IPS DF 6.9 (cell line): ENCODE results near the gene H3-3A.
A peak's percentile ranks its signal among the peaks of the same experiment; 100 is the strongest.

Source experiments
- DNase-seq: peaks from one replicate; pipeline ENCODE4 v3.0.0-alpha.2; 2013; ENCODE audit warnings: low read depth, low spot score
- H3K27ac ChIP-seq: one replicate; pipeline ENCODE4 v1.5.1; 2013; ENCODE audit warnings: low read length, control low read depth
- H3K27me3 ChIP-seq: 2 replicates; pipeline ENCODE4 v1.6.1; 2013; ENCODE audit warnings: mild to moderate bottlenecking, low read length; ENCODE audit not compliant: control insufficient read depth, insufficient read depth
- H3K36me3 ChIP-seq: 2 replicates; pipeline ENCODE4 v1.6.1; 2013; ENCODE audit warnings: low read length; ENCODE audit not compliant: control insufficient read depth, insufficient read depth
- H3K4me1 ChIP-seq: 2 replicates; pipeline ENCODE4 v1.6.1; 2013; ENCODE audit warnings: low read length; ENCODE audit not compliant: control insufficient read depth, insufficient read depth
- H3K4me3 ChIP-seq: 2 replicates; pipeline ENCODE4 v1.5.1; 2013; ENCODE audit warnings: mild to moderate bottlenecking, low read length
- H3K9me3 ChIP-seq: 2 replicates; pipeline ENCODE4 v1.6.1; 2013; ENCODE audit warnings: low read length, inconsistent platforms; ENCODE audit not compliant: control insufficient read depth, insufficient read depth
- WGBS: extraction: QIAGEN DNeasy Blood & Tissue Kit; methylation state at CpG from one replicate; pipeline ENCODE4 v1.1.7; 2013; ENCODE audit warnings: mixed read lengths, missing lambda C conversion rate; ENCODE audit not compliant: insufficient read length, insufficient coverage; 5-methylcytosine and 5-hydroxymethylcytosine counted together

Gene H3-3A

GRCh38 chr1:226098870-226099835 is 36.6 kb downstream of the H3-3A start:
- no peak overlapping the region for H3K27ac ChIP-seq
- no CpG with 5 or more reads among the region's 3 CpGs for WGBS
- H3K27me3 ChIP-seq: no peaks in the 10 kb centered on the region

GRCh38 chr1:226100436-226101391 is 38.2 kb downstream of the H3-3A start:
- Histone ChIP-seq H3K27ac (no peak overlapping the region), H3K4me3 (peak overlapping the region; percentile 23; the same call in 1 of the 2 replicates), H3K4me1 (peaks cover 2% of the 10 kb centered on the region; the same call in 1 of the 2 replicates), H3K36me3 (no peaks in the 10 kb centered on the region), H3K27me3 (no peaks in the 10 kb centered on the region), H3K9me3 (no peaks in the 10 kb centered on the region)
- DNase-seq: no peak
- WGBS: no CpG with 5 or more reads among the region's 32 CpGs

More at GRCh38 chr1:226098870-226099835, 36.6 kb downstream of the H3-3A start:
- no peaks in the 10 kb centered on the region for H3K9me3 ChIP-seq
- H3K4me3 ChIP-seq: no peak overlapping the region
- H3K36me3 ChIP-seq: no peaks in the 10 kb centered on the region
- DNase-seq: no peak
- H3K4me1 ChIP-seq: no peaks in the 10 kb centered on the region

GRCh38 chr1:226104671-226105121 is 42.2 kb downstream of the H3-3A start:
- Histone ChIP-seq H3K27me3 (no peaks in the 10 kb centered on the region), H3K4me1 (peaks cover 7% of the 10 kb centered on the region; the same call in 1 of the 2 replicates), H3K36me3 (no peaks in the 10 kb centered on the region), H3K9me3 (no peaks in the 10 kb centered on the region), H3K27ac (no peak overlapping the region), H3K4me3 (no peak overlapping the region)
- no CpG with 5 or more reads among the region's 8 CpGs for WGBS
- DNase-seq: no peak

GRCh38 chr1:226107471-226108460 is 45.2 kb downstream of the H3-3A start:
- no peak for DNase-seq
- Histone ChIP-seq H3K4me3 (no peak overlapping the region), H3K27me3 (no peaks in the 10 kb centered on the region), H3K4me1 (peaks cover 10% of the 10 kb centered on the region), H3K9me3 (no peaks in the 10 kb centered on the region), H3K36me3 (no peaks in the 10 kb centered on the region), H3K27ac (no peak overlapping the region)
- no CpG with 5 or more reads among the region's 3 CpGs for WGBS

GRCh38 chr1:226108935-226109828 is 46.7 kb downstream of the H3-3A start:
- no peaks in the 10 kb centered on the region for H3K27me3 ChIP-seq
- WGBS: no CpG with 5 or more reads among the region's 23 CpGs
- H3K36me3 ChIP-seq: no peaks in the 10 kb centered on the region
- peaks cover 10% of the 10 kb centered on the region for H3K4me1 ChIP-seq
- H3K27ac ChIP-seq: no peak overlapping the region
- H3K4me3 ChIP-seq: peak overlapping the region; percentile 40; the same call in 1 of the 2 replicates
- H3K9me3 ChIP-seq: no peaks in the 10 kb centered on the region
- DNase-seq: no peak

- H3K27me3 ChIP-seq: no peaks in the 10 kb centered on the region
- WGBS: no CpG with 5 or more reads among the region's 57 CpGs
- peaks cover 8% of the 10 kb centered on the region for H3K4me1 ChIP-seq
- no peaks in the 10 kb centered on the region for H3K9me3 ChIP-seq
- peak overlapping the region; percentile 40; the same call in 1 of the 2 replicates for H3K4me3 ChIP-seq
- no peaks in the 10 kb centered on the region for H3K36me3 ChIP-seq
- H3K27ac ChIP-seq: no peak overlapping the region
- no peak for DNase-seq
Measured at GRCh38 chr1:226109829-226110248, 47.3 kb downstream of the H3-3A start.

- Histone ChIP-seq H3K36me3 (no peaks in the 10 kb centered on the region), H3K27ac (no peak overlapping the region), H3K4me1 (peaks cover 8% of the 10 kb centered on the region), H3K9me3 (no peaks in the 10 kb centered on the region), H3K27me3 (no peaks in the 10 kb centered on the region), H3K4me3 (peak overlapping the region; percentile 40; the same call in 1 of the 2 replicates)
- DNase-seq: no peak
- WGBS: no CpG with 5 or more reads among the region's 73 CpGs
Measured at GRCh38 chr1:226110249-226111097, 48.0 kb downstream of the H3-3A start.

GRCh38 chr1:226111098-226111882 is 48.8 kb downstream of the H3-3A start:
- no CpG with 5 or more reads among the region's 11 CpGs for WGBS
- no peaks in the 10 kb centered on the region for H3K36me3 ChIP-seq

More at GRCh38 chr1:226111098-226111882, 48.8 kb downstream of the H3-3A start:
- Histone ChIP-seq H3K4me1 (peaks cover 8% of the 10 kb centered on the region), H3K9me3 (no peaks in the 10 kb centered on the region), H3K4me3 (peak overlapping the region; percentile 40; the same call in 1 of the 2 replicates), H3K27me3 (no peaks in the 10 kb centered on the region), H3K27ac (no peak overlapping the region)
- no peak for DNase-seq
